ENCODE data around the gene MEOX1. TPM values are rescaled to one million over a fixed set of nuclear protein-coding genes. Genes with fewer than 3 reads are reported as not detected.
"Not testable (repeated sequence)": the region's sequence is repeated elsewhere in the genome, so short reads cannot be mapped to it uniquely, and the experiment has no call there.

The MEOX1 gene
- 11.1 TPM in 1 of 2 replicates, not detected in the other for total RNA-seq

DNA sequence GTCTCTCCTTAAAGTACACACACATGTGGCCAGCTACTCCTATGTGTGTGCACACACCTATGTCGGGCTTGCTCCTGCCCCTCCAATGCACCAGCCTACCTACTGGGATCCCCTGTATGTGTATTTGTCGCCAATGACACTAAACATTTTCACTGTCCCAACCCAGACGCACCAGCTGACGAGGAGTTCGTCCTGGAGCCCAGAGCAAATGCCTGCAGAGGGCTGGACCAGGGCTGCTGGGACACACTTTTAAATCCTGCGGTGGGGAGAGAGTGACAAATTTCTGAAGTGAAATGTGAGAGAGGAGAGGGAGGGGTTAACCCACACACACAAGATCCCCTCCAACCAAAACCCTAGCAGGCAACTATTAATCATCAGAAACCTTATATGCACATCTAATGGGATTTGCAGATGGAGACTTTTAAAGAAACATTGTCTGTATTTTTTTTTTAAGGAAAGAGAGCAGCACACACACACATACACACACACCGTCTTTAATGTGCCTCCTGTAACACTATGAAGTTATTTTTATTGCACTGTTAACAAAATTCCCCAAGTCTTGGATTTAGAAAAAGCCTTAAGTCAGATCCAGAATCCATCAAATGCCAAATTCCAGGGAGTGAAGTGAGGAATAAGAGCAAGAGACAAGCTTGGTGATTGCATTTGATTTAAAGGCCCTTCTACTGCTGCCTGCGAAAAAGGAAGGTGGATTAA is at the start of gene MEOX1:
Gene MEOX1, minus strand, starts transcription at position 224 of the 714 bp plus-strand sequence. CDS start 388 bp downstream, outside the sequence.
- peak; percentile 50 for DNase-seq (ENCODE audit: low read depth)

DNA sequence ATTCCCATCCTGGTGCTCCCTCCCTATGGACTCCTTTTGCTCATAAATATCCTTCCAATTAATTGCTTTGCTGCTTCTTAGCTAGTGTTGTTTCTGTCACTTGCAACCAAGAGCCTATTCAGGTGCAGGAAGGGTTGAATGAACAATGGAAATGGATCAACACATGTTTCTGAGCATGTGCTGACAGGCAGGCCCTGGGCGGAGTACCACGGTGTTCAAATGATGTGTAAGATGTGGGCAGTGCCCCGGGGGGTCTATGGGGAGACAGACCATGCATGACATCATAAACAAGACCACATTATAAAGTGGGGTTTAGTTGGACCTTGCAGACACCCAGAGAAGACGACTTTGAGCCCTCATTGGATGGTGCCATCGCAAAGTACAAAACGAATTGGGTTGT is 48.4 kb upstream of the MEOX1 start:
- no peak for DNase-seq (ENCODE audit: low read depth)

DNA sequence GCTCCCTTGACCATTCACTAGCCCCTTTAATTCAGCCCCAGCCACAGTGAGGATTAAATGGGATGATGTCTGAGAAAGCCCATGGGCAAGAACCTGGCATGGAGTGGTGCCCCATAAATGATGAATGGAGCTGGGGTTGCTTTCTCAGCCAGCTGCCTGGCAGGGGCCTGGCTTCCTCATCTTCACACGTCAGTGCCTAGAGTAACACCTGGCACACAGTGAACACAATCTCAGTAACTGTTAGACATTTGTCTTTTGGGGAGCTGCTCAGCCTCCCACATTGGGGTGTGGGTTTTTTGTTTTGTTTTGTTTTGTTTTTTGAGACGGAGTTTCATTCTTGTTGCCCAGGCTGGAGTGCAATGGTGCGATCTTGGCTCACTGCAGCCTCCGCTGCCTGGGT is 47.5 kb upstream of the MEOX1 start:
- DNase-seq (ENCODE audit: low read depth): no peak

- no peak for DNase-seq (ENCODE audit: low read depth)
These were observed 45.5 kb upstream of the MEOX1 start for GRCh38 chr17:43707184-43707583.

- DNase-seq (ENCODE audit: low read depth): no peak
These were observed 44.5 kb upstream of the MEOX1 start for GRCh38 chr17:43706235-43706634.

DNA sequence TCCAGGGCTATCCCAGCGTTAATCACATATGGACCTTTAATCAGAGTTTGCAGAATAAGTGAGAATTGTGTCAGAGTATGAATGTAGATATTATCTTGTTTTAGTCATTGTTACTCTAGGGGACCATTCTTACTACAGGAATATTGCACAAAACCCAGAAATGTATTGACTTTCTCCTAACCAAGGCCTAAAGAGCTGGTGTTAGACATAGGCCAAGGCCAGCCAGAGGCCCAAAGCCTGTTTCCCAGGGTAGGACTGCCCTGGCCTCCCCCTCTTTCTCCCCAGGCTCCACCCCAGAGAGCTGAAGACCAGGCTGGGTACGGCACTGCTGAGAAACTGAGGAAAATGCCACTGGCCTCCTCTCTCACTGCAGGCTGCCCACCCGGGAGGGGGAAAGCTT is 41.9 kb upstream of the MEOX1 start:
- DNase-seq (ENCODE audit: low read depth): no peak

GRCh38 chr17:43702637-43703036 is 40.9 kb upstream of the MEOX1 start:
- no peak for DNase-seq (ENCODE audit: low read depth)

DNA sequence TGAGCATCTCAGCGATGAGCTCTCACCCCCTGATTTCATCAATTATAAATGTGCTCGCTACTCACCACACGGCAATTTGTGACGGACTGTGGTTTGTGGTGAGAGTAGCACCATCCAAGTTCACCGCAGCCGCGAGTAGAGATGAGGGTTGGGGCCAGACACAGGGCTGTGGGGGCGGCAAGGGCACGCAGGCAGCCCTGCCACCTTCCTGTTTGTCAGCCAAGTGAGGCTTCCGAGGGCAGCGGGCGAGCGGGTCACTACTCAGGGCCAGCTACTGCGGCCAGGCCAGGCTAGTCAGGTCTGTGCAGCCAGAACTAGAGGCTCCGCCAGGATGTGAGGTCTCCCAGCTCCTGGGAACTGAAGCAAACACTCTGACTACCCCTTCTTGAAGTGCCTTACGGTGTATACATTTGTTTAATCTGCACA is 39.6 kb upstream of the MEOX1 start:
- DNase-seq (ENCODE audit: low read depth): peak; percentile 86

DNA sequence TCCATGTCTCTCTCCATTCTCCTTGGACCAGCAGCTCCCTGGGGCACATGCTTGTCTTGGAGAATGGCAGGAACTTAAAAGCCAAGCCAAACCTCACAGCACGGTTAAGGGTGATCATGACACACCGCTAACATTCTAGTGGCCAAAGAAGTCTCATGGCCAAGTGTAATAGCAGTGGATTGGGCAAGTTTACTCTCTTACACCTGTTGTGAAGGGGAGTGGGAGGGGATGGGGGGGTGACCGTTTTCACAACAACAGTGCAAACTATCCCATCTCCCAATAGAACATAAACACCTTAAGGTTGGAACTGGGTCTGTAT is 37.7 kb upstream of the MEOX1 start:
- no peak for DNase-seq (ENCODE audit: low read depth)

- no peak for DNase-seq (ENCODE audit: low read depth)
These were observed 37.1 kb upstream of the MEOX1 start for GRCh38 chr17:43698678-43699437.

- DNase-seq (ENCODE audit: low read depth): no peak
These were observed 36.2 kb upstream of the MEOX1 start for GRCh38 chr17:43697937-43698336.

DNA sequence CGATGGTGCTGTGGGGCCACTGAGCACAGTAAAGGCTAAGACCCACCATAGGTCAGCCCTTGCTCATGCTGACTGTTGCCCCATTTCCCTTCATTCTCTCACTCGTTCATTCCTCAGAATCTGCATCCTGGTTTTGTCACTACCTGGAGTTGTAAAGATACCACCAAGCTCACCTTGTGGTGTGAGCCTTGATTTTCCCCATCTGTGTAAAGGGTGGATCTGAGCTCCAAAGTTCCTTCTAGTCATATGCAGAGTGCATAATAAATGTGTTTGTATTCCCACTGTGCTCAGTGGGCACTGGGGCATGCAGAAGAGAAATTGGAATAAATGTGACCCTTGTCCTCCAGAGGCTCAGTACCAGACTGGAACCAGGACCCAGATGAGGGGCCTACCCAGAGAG is 35.2 kb upstream of the MEOX1 start:
- no peak for DNase-seq (ENCODE audit: low read depth)

DNA sequence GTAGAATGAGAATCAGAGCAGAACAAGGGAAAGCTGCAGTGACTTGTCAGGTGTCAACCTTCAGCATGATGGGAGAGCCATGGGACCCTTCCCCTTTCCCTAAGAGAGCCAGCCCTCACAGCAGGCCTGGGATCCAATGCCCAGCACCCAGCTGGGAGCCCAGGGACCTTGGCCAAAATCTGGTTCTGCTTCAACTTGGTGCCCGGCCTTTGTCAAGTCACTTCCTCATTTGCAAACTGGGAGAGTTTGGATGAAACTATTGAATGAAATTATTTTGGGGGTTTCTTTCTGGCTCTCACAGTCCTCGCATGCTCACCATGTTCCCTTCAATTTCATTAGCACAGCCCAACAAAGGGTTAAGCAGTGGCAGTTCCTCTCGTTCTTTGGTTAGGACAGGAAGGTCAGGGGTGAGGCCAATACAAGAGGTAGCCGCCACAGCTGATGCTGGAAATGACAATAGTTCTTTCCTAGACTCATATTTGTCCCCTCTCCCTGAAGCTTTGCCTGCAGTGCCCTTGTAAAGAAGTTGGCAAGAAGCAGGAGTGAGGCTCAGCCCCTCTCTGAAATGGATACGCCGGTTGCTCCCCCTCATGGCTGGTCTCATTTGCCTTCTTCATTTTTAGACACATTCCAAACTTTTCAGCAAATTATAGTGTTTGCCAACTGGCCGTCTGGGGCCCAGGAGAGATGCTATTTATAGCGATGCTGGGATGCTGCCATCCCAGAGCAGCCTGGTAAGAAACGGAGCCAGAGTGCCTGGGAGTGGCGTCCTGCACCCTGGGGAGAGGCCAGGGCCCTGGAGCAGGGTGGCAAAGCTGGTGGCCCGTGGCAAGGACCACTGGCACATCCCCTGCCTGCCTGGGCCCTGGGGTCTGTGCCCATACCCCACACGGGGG is 34.5 kb upstream of the MEOX1 start:
- DNase-seq (ENCODE audit: low read depth): no peak

DNA sequence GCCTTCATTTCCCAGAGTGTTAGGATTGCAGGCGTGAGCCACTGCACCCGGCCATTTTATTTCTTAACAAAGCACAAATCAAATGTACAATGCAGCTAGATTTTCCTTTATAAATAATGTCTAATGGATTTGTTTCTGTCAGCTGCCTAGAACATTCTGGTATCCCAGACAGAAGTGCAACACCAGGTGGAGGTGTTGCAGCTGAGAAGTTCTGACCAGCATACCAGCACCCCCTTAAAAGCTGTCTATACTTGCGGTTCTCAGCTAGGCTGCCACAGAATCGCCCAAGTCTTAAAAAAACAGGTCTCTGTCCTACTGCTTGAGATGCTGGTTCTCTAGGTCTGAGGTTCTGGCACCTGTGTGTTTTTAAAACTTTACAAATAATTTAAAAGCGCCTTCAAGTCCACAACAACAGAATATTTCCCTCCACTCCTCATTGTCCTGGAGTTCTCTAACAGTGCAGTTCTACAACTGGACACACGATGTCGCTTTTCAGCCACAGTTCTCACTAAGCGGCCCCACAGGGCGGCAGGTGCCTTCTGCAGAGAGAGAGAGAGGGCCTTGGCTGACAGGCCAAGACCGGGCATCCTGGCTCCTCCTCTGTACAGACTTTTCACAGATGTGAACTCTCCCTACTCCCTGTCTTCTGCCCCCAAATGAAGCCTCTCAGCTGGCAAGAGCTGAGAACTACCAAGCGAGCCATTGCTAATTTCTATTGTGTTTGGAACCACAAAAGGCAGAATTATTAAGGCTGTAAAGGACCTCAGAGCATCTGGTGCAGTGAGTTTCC is 32.6 kb upstream of the MEOX1 start:
- DNase-seq (ENCODE audit: low read depth): peak; percentile 73

GRCh38 chr17:43691317-43691693 is 29.6 kb upstream of the MEOX1 start:
- no peak for DNase-seq (ENCODE audit: low read depth)

DNA sequence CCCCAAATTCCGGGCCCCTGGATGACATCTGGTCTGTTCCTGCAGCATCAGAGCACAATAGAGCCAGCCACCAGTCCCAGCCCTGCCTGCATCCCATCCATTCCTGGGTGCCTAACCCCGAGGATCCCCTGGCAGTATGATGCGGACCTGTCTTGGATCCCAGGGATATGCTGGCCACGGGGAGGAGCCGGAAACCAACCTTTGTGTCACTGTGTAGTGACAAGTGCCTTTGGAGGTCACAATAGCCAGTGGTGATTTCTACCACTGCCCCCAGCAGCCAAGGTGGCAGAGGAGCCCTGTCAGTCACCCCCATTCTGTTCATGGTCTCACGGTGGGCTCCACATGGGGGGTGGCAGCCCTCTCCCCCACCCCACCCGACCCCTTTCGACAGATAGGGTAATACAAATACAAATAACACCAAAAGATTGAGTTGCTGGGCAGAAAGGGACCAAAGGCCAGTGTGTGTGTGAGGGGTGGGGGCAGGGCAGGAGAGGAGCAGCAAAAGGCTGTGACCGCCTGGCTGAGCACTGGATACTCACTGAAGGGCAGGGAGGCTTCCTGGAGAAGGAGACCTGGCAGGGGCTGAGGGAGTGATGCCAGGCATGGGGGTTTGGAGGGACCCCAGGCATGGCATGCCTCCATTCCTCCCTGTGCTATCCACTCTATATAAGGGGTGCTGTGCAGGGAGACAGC is 29.0 kb upstream of the MEOX1 start:
- no peak for DNase-seq (ENCODE audit: low read depth)

DNA sequence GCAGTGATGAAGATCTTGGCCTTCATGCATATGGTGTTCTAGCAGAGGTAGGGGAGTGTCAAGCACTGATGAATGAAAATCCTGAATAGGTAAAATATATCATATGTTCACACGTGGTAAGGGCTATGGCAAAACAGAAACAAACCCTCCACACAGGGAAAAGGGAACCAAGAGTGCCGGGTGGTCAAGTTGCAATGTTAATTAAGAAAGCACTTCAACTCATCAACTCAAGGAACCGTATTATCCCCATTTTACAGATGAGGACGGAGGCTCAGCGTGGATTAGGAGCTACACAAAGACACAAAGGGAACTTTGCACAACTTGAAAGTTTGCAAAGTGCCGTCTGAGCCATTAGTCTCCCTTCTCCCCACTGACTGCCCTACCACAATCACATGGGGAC is 28.1 kb upstream of the MEOX1 start:
- no peak for DNase-seq (ENCODE audit: low read depth)

DNA sequence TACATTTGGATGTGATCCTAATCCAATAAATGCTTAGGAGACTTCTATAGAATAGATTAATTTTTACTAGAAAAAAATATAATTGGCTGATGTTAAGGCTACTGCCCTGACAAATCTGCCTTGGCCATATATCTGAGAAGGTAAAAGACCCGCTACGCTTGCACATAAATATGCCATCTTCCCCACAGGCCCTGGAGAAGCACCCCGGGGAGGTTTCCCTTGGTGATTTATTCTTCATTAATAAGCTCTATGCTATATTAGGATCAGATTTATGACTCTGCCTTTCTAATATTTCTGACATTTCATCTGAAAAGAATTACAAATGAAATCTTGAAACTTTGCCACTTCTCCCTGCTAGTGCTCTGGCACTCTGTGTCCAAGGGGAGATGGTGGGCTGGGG is 27.4 kb upstream of the MEOX1 start:
- no peak for DNase-seq (ENCODE audit: low read depth)

DNA sequence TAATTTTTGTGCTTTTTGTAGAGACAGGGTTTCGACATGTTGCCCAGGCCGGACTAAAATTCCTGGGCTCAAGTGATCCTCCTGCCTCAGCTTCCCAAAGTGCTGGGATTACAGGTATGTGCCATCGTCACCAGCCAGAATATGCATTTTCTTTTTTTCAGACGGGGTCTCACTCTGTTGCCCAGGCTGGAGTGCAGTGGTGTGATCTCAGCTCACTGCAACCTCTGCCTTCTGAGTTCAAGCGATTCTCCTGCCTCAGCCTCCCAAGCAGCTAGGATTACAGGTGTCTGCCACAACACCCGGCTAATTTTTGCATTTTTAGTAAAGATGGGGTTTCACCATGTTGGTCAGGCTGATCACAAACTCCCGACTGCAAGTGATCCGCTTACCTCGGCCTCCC is 25.2 kb upstream of the MEOX1 start:
- not testable (repeated sequence) for DNase-seq (ENCODE audit: low read depth)

DNA sequence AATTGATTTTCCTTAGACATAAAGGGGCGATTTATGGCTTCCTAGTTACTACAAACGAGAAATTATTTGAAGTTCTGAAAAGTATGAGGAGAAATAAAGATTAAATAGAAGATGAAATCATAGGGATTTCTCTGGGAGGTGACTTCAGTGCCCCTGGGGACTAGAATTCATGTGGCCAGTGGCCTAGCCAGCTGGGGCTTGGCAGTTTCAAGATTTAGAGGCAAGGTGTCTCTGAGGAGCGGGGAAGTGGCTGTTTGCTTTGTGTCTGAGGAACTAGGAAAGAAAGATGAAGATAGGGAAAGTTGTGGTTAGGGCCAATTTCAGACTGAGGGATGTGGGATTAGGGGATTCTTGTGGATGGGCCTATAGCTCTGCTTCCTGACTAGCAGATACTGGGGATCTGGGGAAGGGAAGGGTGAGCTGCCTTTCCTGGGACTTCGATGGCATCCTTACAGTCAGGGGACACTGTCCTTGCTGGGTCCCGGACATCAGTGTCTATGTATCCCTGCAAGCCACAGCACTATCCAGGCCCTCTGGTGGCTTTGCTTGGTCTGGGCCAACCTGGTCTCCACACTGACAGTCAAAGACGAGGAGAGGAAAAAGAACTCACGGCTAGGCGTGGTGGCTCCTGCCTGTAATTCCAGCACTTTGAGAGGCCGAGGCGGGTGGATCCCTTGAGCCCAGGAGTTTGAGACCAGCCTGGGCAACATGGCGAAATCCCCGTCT is 22.4 kb upstream of the MEOX1 start:
- no peak for DNase-seq (ENCODE audit: low read depth)

All from renal cortical epithelial cell (primary cell).